Endothelial cell of umbilical vein (primary cell): ENCODE data around the gene PHACTR1. TPM values are rescaled to one million over a fixed set of nuclear protein-coding genes. Genes with fewer than 3 reads are reported as not detected.

Experiments
- BruUV-seq: library from RNA; stranded (reverse); fragments of 400-500 nt; replicated peaks from 2 replicates; lab custom pipeline; 2021; lab: Mats Ljungman, UMichigan
- CTCF ChIA-PET: fragments of 300-600, 350-600 bp; sonication (Branson Sonifier 250); formaldehyde crosslinking; loops from one replicate; lab custom pipeline; 2021; ENCODE audit warnings: antibody characterized with exemption, inconsistent platforms; lab: Charles Lee
- POLR2A ChIA-PET: fragments of 300-600, 350-600 bp; sonication (Branson Sonifier 250); formaldehyde crosslinking; loops from one replicate; lab custom pipeline; 2021; ENCODE audit warnings: antibody characterized with exemption, inconsistent platforms; lab: Charles Lee
- DNase-seq: peaks from one replicate; pipeline ENCODE4 v3.0.0-alpha.2; 2011; ENCODE audit warnings: low read depth, low spot score
- FAIRE-seq: peaks from 2 replicates; lab custom pipeline; 2011; peaks lifted over from hg19 to GRCh38; lab: Jason Lieb, UNC
- H2AFZ ChIP-seq: 2 replicates; pipeline ENCODE4 v1.6.0; 2012; ENCODE audit warnings: low read depth, low read length, control low read depth, inconsistent platforms
- H3K27ac ChIP-seq: 2 replicates; pipeline ENCODE4 v1.5.1; 2011; ENCODE audit warnings: low read depth, mild to moderate bottlenecking, control low read depth, low read length, moderate library complexity; ENCODE audit not compliant: insufficient read depth
- H3K27me3 ChIP-seq, 2 experiments: 2 replicates each; pipeline versions ENCODE4 v1.6.0 to v1.6.1; 2011; ENCODE audit warnings: low read length in 2 of 2, mixed read lengths in 1 of 2; ENCODE audit not compliant: control insufficient read depth in 2 of 2, insufficient read depth in 2 of 2
- H3K36me3 ChIP-seq, 2 experiments: 2 replicates in 1 of 2; 3 replicates in 1 of 2; pipeline ENCODE4 v1.5.1; 2011; ENCODE audit warnings: low read length in 2 of 2, mild to moderate bottlenecking in 1 of 2, moderate library complexity in 1 of 2; ENCODE audit not compliant: control insufficient read depth in 2 of 2, insufficient read depth in 2 of 2; ENCODE audit errors: extremely low read depth in 1 of 2
- H3K4me1 ChIP-seq: 3 replicates; pipeline ENCODE4 v1.5.1; 2011; ENCODE audit warnings: mild to moderate bottlenecking, low read length; ENCODE audit not compliant: control insufficient read depth, insufficient read depth; ENCODE audit errors: extremely low read depth
- H3K4me2 ChIP-seq: 2 replicates; pipeline ENCODE4 v1.6.1; 2011; ENCODE audit warnings: low read length, control low read depth, mixed read lengths; ENCODE audit not compliant: insufficient read depth
- H3K4me3 ChIP-seq, 3 experiments: fragments of 200-600 bp in 1 of 3; sonication (generic), shearing (Covaris generic) in 1 of 3; replicated peaks in 1 of 3; 2 replicates each; pipeline ENCODE4 v1.5.1; 2011 to 2016; ENCODE audit warnings: control low read depth in 3 of 3, low read length in 3 of 3, mild to moderate bottlenecking in 2 of 3, inconsistent platforms in 1 of 3, low read depth in 1 of 3, moderate library complexity in 1 of 3; ENCODE audit not compliant: insufficient read depth in 1 of 3
- H3K79me2 ChIP-seq: 2 replicates; pipeline ENCODE4 v1.6.0; 2012; ENCODE audit warnings: low read length, inconsistent platforms; ENCODE audit not compliant: control insufficient read depth, insufficient read depth
- H3K9ac ChIP-seq: replicated peaks from 2 replicates; pipeline ENCODE3; 2011; ENCODE audit warnings: low read length, control low read depth; ENCODE audit not compliant: insufficient read depth; ENCODE audit errors: extremely low read depth
- H3K9me1 ChIP-seq: replicated peaks from 3 replicates; pipeline ENCODE4 v1.6.0; 2011; ENCODE audit warnings: mild to moderate bottlenecking, low read length; ENCODE audit not compliant: control insufficient read depth, insufficient read depth; ENCODE audit errors: extremely low read depth
- H3K9me3 ChIP-seq: replicated peaks from 2 replicates; pipeline ENCODE4 v1.5.1; 2012; ENCODE audit warnings: low read length, inconsistent platforms; ENCODE audit not compliant: control insufficient read depth, insufficient read depth
- H4K20me1 ChIP-seq: replicated peaks from 2 replicates; pipeline ENCODE3; 2011; ENCODE audit warnings: mild to moderate bottlenecking, low read length; ENCODE audit not compliant: control insufficient read depth, insufficient read depth; ENCODE audit errors: extremely low read depth
- EZH2 ChIP-seq: IDR thresholded peaks from 2 replicates; pipeline ENCODE4 v1.6.1; 2012; ENCODE audit warnings: borderline replicate concordance, low read depth, mild to moderate bottlenecking, moderate library complexity, low read length, inconsistent platforms; ENCODE audit not compliant: severe bottlenecking
- FOS ChIP-seq: IDR thresholded peaks from 2 replicates; pipeline ENCODE4 v1.6.1; 2011; ENCODE audit warnings: mild to moderate bottlenecking, low read length, moderate library complexity, borderline replicate concordance; ENCODE audit not compliant: insufficient read depth
- GATA2 ChIP-seq: IDR thresholded peaks from 2 replicates; pipeline ENCODE4 v1.7.0; 2011; ENCODE audit warnings: low read depth, mild to moderate bottlenecking, moderate library complexity, mixed read lengths, low read length; ENCODE audit not compliant: insufficient read length, insufficient read depth
- JUN ChIP-seq: IDR thresholded peaks from 2 replicates; pipeline ENCODE4 v1.6.1; 2011; ENCODE audit warnings: borderline replicate concordance, low read depth; ENCODE audit not compliant: insufficient read length, insufficient read depth
- MYC ChIP-seq: IDR thresholded peaks from one replicate; pipeline ENCODE4 v1.6.1; 2011; ENCODE audit warnings: mild to moderate bottlenecking, low read depth, low read length
- POLR2A ChIP-seq: IDR thresholded peaks from 2 replicates; pipeline ENCODE4 v1.6.1; 2012; ENCODE audit warnings: low read depth, mild to moderate bottlenecking, control low read depth, low read length
- POLR2AphosphoS5 ChIP-seq: IDR thresholded peaks from 2 replicates; pipeline ENCODE4 v1.6.1; 2012; ENCODE audit warnings: low read depth, mild to moderate bottlenecking, control low read depth, low read length, moderate library complexity; ENCODE audit not compliant: insufficient read depth
- dilution Hi-C: fragments of 300-500 bp; cut with MboI; formaldehyde crosslinking; loops from one replicate; pipeline ENCODE4 v1.15.0; 2019; ENCODE audit warnings: low sequenced_read_pairs; ENCODE audit not compliant: extremely low pct_ligation_motif_present
- intact Hi-C: fragments of 100-400 bp; cut with micrococcal nuclease; formaldehyde crosslinking; loops from one replicate; pipeline ENCODE4 v1.10.0; 2022
- polyA plus RNA-seq, 4 experiments: library from polyadenylated mRNA; depleted of rRNA in 3 of 4; stranded (reverse) in 3 of 4; unstranded in 1 of 4; fragments of >200 nt; gene quantifications; 2 replicates each; pipeline versions ENCODE4 v1.2.1 to v1.2.3, GENCODE V29; 2011 to 2012; ENCODE audit warnings: missing spikeins in 1 of 4
- total RNA-seq: library from RNA; stranded (reverse); gene quantifications from 2 replicates; pipeline ENCODE4 v1.2.3, GENCODE V29; 2021
- TF ChIP-seq, protein P1 (sequence below): IDR thresholded peaks from 2 replicates; pipeline ENCODE4 v1.6.1; 2011; ENCODE audit not compliant: insufficient read depth, insufficient read length
- TF ChIP-seq, protein P2 (sequence below), 2 donors: IDR thresholded peaks; 1 replicate in 1 of 2; 2 replicates in 1 of 2; pipeline ENCODE4 v1.5.1; 2011; ENCODE audit warnings: low read length in 2 of 2, mild to moderate bottlenecking in 2 of 2, moderate library complexity in 2 of 2, control low read depth in 1 of 2, inconsistent platforms in 1 of 2, low read depth in 1 of 2; ENCODE audit not compliant: insufficient read depth in 1 of 2; ENCODE audit errors: extremely low read depth in 1 of 2

PHACTR1 gene
- total and polyA plus RNA-seq, 2 donors (not counting 3 experiments of a cell fraction or from before 2014, with no cell fraction given) = 2.4 to 23.2 TPM

DNA sequence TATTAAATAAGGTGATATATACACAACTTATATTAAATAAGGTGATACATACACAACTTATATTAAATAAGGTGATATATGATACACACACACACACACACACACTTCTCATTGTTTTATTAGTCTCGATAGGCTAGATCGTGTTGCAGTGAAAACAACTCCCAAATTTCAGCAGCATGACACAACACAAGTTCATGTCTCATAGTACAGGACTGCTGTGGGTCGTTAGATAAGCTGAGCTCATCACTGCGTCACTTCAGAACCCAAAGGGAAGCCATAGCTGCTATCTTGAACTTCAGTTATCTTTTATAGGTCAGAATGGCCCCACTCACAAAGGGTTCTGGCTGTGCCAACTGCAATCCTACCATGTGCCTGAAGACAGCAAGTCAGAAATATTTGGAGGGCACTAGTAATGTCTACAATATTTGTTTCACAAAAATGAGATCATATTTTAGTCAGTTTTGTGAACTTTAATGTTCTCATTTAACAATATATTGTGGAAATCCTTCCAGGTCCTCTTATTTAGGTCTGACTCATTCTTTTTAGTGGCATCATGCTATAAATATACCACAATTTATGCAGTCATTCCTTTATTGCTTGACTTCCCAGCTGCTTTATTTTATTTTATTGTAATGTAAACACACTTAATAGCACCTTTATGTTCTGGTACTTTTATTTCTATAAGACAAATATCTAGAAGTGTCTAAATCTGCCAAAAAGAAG is 290.2 kb downstream of the PHACTR1 start:
- POLR2A ChIA-PET = no interaction called here
- Histone ChIP-seq H3K36me3 (no peaks in the 10 kb centered on the region), H3K27me3 (no peaks in the 10 kb centered on the region), H3K9me1 (no peaks in the 10 kb centered on the region), H3K27ac (no peak overlapping the region), H3K4me2 (no peak overlapping the region), H3K4me1 (no peaks in the 10 kb centered on the region), H3K9me3 (no peaks in the 10 kb centered on the region), H4K20me1 (no peaks in the 10 kb centered on the region), H3K9ac (no peak overlapping the region), H3K4me3 (no peak overlapping the region), H2AFZ (no peak overlapping the region), H3K79me2 (no peaks in the 10 kb centered on the region)
- CTCF ChIA-PET = no interaction called here
- no peak for FAIRE-seq
- TF ChIP-seq GATA2 (no peak), JUN (no peak)
- dilution Hi-C loops = no loop called here
- intact Hi-C loops = no loop called here
- no TSS peak for BruUV-seq
- DNase-seq = peak; percentile 9

DNA sequence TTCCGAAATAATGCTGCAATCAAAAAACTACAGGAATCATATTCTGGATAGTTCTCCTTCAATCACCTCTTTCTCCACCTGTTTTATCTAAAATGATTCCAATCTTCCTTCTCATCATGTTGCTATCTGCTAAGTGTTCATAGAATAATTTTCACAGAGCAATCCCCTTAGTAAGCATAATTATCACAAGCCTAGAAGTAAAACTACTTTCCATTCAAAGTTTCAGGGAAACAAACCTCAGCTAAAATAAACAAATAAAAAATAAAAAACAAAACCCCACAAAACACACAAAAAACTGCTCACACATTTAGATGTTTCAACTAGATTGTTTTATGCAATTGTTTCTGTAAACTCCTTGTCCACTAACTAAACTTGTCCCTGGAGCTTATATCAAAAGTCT is 291.2 kb downstream of the PHACTR1 start:
- FAIRE-seq = no peak
- dilution Hi-C loops = no loop called here

More for the DNA sequence above, 291.2 kb downstream of the PHACTR1 start:
- DNase-seq = no peak
- BruUV-seq = no TSS peak
- Histone ChIP-seq H3K9me1 (no peaks in the 10 kb centered on the region), H3K4me2 (no peak overlapping the region), H3K36me3 (no peaks in the 10 kb centered on the region), H3K79me2 (no peaks in the 10 kb centered on the region), H3K9ac (no peak overlapping the region), H3K9me3 (no peaks in the 10 kb centered on the region), H3K27me3 (peaks cover 0 to 3% of the 10 kb centered on the region in 2 experiments), H3K4me3 (no peak overlapping the region), H3K4me1 (no peaks in the 10 kb centered on the region), H3K27ac (no peak overlapping the region), H4K20me1 (no peaks in the 10 kb centered on the region), H2AFZ (no peak overlapping the region)
- intact Hi-C loops = no loop called here
- ChIA-PET POLR2A (no interaction called here), CTCF (interaction anchor here (1.9 kb wide), 1 partner anchor 11 kb away, joined by 6 read pairs; no protein-coding TSS in a partner anchor)
- TF ChIP-seq GATA2 = no peak
- no peak for TF ChIP-seq MYC
- TF ChIP-seq, protein P1, sequence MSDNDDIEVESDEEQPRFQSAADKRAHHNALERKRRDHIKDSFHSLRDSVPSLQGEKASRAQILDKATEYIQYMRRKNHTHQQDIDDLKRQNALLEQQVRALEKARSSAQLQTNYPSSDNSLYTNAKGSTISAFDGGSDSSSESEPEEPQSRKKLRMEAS = no peak
- no peak for TF ChIP-seq JUN
- TF ChIP-seq EZH2 = no peak
- no peak for TF ChIP-seq POLR2AphosphoS5
- TF ChIP-seq, protein P2, sequence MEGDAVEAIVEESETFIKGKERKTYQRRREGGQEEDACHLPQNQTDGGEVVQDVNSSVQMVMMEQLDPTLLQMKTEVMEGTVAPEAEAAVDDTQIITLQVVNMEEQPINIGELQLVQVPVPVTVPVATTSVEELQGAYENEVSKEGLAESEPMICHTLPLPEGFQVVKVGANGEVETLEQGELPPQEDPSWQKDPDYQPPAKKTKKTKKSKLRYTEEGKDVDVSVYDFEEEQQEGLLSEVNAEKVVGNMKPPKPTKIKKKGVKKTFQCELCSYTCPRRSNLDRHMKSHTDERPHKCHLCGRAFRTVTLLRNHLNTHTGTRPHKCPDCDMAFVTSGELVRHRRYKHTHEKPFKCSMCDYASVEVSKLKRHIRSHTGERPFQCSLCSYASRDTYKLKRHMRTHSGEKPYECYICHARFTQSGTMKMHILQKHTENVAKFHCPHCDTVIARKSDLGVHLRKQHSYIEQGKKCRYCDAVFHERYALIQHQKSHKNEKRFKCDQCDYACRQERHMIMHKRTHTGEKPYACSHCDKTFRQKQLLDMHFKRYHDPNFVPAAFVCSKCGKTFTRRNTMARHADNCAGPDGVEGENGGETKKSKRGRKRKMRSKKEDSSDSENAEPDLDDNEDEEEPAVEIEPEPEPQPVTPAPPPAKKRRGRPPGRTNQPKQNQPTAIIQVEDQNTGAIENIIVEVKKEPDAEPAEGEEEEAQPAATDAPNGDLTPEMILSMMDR (IDR thresholded peaks at IDR 0.05; ENCODE audit: extremely low read depth in 1 of 2, insufficient read depth in 1 of 2, low read depth in 1 of 2, low read length in 2 of 2) = no peak
- TF ChIP-seq FOS = no peak
- no peak for TF ChIP-seq POLR2A
